ENCODE measurements around the gene CYP46A1.

GRCh38 chr14:99729991-99730875 lies 46.1 kb downstream of the CYP46A1 start:
- TF ChIP-seq, protein P1, sequence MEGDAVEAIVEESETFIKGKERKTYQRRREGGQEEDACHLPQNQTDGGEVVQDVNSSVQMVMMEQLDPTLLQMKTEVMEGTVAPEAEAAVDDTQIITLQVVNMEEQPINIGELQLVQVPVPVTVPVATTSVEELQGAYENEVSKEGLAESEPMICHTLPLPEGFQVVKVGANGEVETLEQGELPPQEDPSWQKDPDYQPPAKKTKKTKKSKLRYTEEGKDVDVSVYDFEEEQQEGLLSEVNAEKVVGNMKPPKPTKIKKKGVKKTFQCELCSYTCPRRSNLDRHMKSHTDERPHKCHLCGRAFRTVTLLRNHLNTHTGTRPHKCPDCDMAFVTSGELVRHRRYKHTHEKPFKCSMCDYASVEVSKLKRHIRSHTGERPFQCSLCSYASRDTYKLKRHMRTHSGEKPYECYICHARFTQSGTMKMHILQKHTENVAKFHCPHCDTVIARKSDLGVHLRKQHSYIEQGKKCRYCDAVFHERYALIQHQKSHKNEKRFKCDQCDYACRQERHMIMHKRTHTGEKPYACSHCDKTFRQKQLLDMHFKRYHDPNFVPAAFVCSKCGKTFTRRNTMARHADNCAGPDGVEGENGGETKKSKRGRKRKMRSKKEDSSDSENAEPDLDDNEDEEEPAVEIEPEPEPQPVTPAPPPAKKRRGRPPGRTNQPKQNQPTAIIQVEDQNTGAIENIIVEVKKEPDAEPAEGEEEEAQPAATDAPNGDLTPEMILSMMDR (IDR thresholded peaks at IDR 0.05; ENCODE audit: poor library complexity) = peak; percentile 76
- TF ChIP-seq EZH2 (IDR thresholded peaks at IDR 0.05; ENCODE audit: borderline replicate concordance) (no peak), EZH2phosphoT487 (IDR thresholded peaks at IDR 0.05; ENCODE audit: low read depth, severe bottlenecking, unreplicated experiment) (no peak)

Data from hepatocyte (in vitro differentiated cells).